Measurements from ENCODE around the gene PTBP2. TPM values are rescaled to one million over a fixed set of nuclear protein-coding genes. Genes with fewer than 3 reads are reported as not detected.
"Not testable (repeated sequence)": the region's sequence is repeated elsewhere in the genome, so short reads cannot be mapped to it uniquely, and the experiment has no call there.

The PTBP2 gene
- total RNA-seq, 1 donor from 2014 or later, result 8.1 TPM

DNA sequence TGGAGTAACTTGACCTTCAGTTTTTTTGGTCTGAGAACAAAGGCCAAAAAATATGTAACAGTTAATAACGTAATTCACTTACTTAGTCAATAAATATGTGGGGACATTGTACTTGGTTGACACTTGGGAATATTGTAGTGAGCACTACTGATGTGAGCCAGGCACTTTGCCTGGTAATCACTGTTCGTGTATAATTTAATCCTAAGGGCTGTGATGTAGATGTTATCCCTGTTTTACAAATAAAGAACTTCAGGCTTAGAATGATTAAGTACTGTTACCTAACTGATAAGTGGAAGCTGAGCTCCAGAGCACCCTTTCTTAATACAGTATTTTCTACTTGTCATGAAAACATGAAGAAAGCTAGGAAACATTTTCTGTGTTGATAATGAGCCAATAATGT lies 28.0 kb downstream of the PTBP2 start:
- TF ChIP-seq, protein P1, sequence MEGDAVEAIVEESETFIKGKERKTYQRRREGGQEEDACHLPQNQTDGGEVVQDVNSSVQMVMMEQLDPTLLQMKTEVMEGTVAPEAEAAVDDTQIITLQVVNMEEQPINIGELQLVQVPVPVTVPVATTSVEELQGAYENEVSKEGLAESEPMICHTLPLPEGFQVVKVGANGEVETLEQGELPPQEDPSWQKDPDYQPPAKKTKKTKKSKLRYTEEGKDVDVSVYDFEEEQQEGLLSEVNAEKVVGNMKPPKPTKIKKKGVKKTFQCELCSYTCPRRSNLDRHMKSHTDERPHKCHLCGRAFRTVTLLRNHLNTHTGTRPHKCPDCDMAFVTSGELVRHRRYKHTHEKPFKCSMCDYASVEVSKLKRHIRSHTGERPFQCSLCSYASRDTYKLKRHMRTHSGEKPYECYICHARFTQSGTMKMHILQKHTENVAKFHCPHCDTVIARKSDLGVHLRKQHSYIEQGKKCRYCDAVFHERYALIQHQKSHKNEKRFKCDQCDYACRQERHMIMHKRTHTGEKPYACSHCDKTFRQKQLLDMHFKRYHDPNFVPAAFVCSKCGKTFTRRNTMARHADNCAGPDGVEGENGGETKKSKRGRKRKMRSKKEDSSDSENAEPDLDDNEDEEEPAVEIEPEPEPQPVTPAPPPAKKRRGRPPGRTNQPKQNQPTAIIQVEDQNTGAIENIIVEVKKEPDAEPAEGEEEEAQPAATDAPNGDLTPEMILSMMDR (IDR thresholded peaks at IDR 0.05; ENCODE audit: insufficient read depth, low read length, poor library complexity, severe bottlenecking), result no peak
- H3K27me3 ChIP-seq (ENCODE audit: control insufficient read depth, insufficient read depth, low read length), result no peaks in the 10 kb centered on the region
- H3K36me3 ChIP-seq (ENCODE audit: control insufficient read depth, insufficient read depth, low read length), result no peaks in the 10 kb centered on the region
- H3K4me3 ChIP-seq (ENCODE audit: low read depth, low read length), result no peak overlapping the region
- no peak for DNase-seq (ENCODE audit: low read depth)

DNA sequence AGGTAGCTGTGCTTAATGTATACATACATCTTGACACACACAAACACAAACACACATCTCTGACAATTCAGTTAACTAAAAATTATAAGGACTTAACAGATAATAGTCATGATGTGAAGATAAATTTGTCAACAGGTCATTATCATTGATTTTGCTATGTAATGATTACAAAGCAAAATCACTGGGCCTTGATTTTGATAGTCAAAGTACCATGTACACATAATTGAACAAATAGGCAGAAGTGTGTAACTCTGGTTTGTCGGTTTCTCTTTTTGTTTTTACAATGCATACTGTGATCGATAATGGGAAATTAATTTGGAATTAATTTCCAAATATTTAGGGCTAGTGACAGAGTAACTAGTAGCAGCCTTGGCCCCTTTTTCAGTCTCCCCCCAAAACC lies 30.8 kb downstream of the PTBP2 start:
- Histone ChIP-seq H3K27me3 (ENCODE audit: control insufficient read depth, insufficient read depth, low read length) (no peaks in the 10 kb centered on the region), H3K36me3 (ENCODE audit: control insufficient read depth, insufficient read depth, low read length) (no peaks in the 10 kb centered on the region), H3K4me3 (ENCODE audit: low read depth, low read length) (no peak overlapping the region)
- DNase-seq (ENCODE audit: low read depth), result no peak
- TF ChIP-seq, protein P1 (IDR thresholded peaks at IDR 0.05; ENCODE audit: insufficient read depth, low read length, poor library complexity, severe bottlenecking), result no peak

DNA sequence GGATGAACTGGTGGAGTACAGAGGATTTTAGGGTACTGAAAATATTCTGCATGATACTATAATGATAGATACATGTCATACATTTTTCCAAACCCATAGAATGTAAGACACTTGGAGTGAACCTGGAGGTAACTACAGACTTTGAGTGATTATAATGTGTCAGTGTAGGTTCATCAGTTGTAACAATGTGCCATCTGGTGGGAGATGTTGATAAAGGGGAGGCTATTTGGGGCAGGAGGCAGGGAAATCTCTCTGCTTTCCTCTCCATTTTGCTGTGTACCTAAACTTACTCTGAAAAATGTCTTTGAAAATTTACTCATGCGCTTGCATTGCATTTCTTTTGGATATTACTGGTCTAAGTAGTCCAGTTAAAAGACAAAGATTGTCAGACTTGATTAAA lies 35.2 kb downstream of the PTBP2 start:
- H3K36me3 ChIP-seq (ENCODE audit: control insufficient read depth, insufficient read depth, low read length), result no peaks in the 10 kb centered on the region
- DNase-seq (ENCODE audit: low read depth), result no peak
- TF ChIP-seq, protein P1 (IDR thresholded peaks at IDR 0.05; ENCODE audit: insufficient read depth, low read length, poor library complexity, severe bottlenecking), result no peak
- no peaks in the 10 kb centered on the region for H3K27me3 ChIP-seq (ENCODE audit: control insufficient read depth, insufficient read depth, low read length)
- no peak overlapping the region for H3K4me3 ChIP-seq (ENCODE audit: low read depth, low read length)

DNA sequence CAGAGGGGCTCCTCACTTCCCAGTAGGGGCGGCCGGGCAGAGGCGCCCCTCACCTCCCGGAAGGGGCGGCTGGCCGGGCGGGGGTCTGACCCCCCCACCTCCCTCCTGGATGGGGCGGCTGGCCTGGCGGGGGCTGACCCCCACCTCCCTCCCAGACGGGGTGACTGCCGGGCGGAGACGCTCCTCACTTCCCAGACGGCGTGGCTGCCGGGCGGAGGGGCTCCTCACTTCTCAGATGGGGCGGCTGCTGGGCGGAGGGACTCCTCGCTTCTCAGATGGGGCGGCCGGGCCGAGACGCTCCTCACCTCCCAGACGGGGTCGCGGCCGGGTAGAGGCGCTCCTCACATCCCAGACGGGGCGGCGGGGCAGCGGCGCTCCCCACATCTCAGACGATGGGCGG lies 41.0 kb downstream of the PTBP2 start:
- not testable (repeated sequence) for H3K4me3 ChIP-seq (ENCODE audit: low read depth, low read length); DNase-seq (ENCODE audit: low read depth); H3K27me3 ChIP-seq (ENCODE audit: control insufficient read depth, insufficient read depth, low read length); H3K36me3 ChIP-seq (ENCODE audit: control insufficient read depth, insufficient read depth, low read length)

DNA sequence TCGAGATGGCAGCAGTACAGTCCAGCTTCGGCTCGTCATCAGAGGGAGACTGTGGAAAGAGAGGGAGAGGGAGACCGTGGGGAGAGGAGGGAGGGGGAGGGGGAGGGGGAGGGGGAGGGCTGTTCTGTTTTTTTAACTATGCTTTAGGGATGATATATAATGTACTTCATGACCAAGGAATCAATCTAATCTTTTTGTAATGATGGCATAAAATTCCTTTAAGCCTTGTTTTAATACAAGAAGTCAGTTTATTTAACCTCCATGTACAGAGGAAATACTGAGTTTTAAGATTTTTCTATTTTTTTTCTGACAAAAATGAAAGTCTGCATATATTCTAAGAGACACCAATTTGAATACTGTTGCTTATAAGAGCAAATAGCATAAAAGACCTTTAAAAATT lies 41.9 kb downstream of the PTBP2 start:
- Histone ChIP-seq H3K36me3 (ENCODE audit: control insufficient read depth, insufficient read depth, low read length) (no peaks in the 10 kb centered on the region), H3K4me3 (ENCODE audit: low read depth, low read length) (no peak overlapping the region), H3K27me3 (ENCODE audit: control insufficient read depth, insufficient read depth, low read length) (no peaks in the 10 kb centered on the region)
- DNase-seq (ENCODE audit: low read depth), result no peak
- TF ChIP-seq, protein P1 (IDR thresholded peaks at IDR 0.05; ENCODE audit: insufficient read depth, low read length, poor library complexity, severe bottlenecking), result no peak

DNA sequence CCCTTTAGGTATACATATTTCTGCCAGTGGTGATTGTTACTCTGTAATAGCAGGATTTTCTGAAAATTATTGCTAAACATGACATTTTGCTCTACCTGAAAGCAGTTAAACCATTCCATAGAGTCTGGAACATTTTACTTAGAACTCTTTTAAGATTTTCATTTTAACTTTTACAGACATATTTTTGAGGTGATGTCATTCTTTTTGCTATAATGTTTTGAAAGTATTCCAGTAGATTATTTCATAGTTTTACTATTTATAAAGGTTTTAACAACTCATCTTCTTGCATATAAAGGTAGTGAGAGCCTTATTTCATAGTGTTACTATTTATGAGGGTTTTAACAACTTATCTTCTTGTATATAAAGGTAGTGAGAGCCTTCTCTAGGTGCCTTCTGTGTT lies 42.9 kb downstream of the PTBP2 start:
- no peaks in the 10 kb centered on the region for H3K27me3 ChIP-seq (ENCODE audit: control insufficient read depth, insufficient read depth, low read length)
- TF ChIP-seq, protein P1 (IDR thresholded peaks at IDR 0.05; ENCODE audit: insufficient read depth, low read length, poor library complexity, severe bottlenecking), result no peak
- no peak overlapping the region for H3K4me3 ChIP-seq (ENCODE audit: low read depth, low read length)
- no peak for DNase-seq (ENCODE audit: low read depth)
- H3K36me3 ChIP-seq (ENCODE audit: control insufficient read depth, insufficient read depth, low read length), result no peaks in the 10 kb centered on the region

Data from kidney epithelial cell (primary cell).